Osteocyte (in vitro differentiated cells): ENCODE data around the gene BBS10. TPM values are rescaled to one million over a fixed set of nuclear protein-coding genes. Genes with fewer than 3 reads are reported as not detected.

Source experiments
- DNase-seq: peaks from one replicate; pipeline ENCODE4 v3.0.0; 2021; ENCODE audit warnings: mixed read lengths; ENCODE audit not compliant: unreplicated experiment; ENCODE audit errors: extremely low spot score
- H3K27ac Mint-ChIP-seq: one replicate; pipeline ENCODE4 v1.8.0; 2021; ENCODE audit warnings: mild to moderate bottlenecking, mixed read lengths; ENCODE audit not compliant: unreplicated experiment
- H3K27me3 Mint-ChIP-seq: one replicate; pipeline ENCODE4 v1.8.0; 2021; ENCODE audit warnings: mixed read lengths; ENCODE audit not compliant: unreplicated experiment
- H3K36me3 Mint-ChIP-seq: one replicate; pipeline ENCODE4 v1.8.0; 2021; ENCODE audit warnings: mixed read lengths; ENCODE audit not compliant: unreplicated experiment
- H3K4me1 Mint-ChIP-seq: one replicate; pipeline ENCODE4 v1.8.0; 2021; ENCODE audit warnings: mixed read lengths; ENCODE audit not compliant: unreplicated experiment
- H3K4me3 Mint-ChIP-seq: one replicate; pipeline ENCODE4 v1.8.0; 2021; ENCODE audit warnings: mild to moderate bottlenecking, moderate library complexity, mixed read lengths; ENCODE audit not compliant: unreplicated experiment
- H3K9me3 Mint-ChIP-seq: one replicate; pipeline ENCODE4 v1.8.0; 2021; ENCODE audit warnings: mixed read lengths; ENCODE audit not compliant: unreplicated experiment
- total RNA-seq: library from RNA; stranded (reverse); gene quantifications from 2 replicates; pipeline ENCODE4 v1.2.1, GENCODE V29; 2021
- TF ChIP-seq, protein P1 (sequence below): fragments of 200-600 bp; sonication (generic); IDR thresholded peaks from 2 replicates; pipeline ENCODE4 v1.5.0; 2021; ENCODE audit warnings: antibody characterized with exemption, mild to moderate bottlenecking, moderate library complexity

Gene BBS10
- total RNA-seq, 1 donor from 2014 or later = 10.5 TPM

DNA sequence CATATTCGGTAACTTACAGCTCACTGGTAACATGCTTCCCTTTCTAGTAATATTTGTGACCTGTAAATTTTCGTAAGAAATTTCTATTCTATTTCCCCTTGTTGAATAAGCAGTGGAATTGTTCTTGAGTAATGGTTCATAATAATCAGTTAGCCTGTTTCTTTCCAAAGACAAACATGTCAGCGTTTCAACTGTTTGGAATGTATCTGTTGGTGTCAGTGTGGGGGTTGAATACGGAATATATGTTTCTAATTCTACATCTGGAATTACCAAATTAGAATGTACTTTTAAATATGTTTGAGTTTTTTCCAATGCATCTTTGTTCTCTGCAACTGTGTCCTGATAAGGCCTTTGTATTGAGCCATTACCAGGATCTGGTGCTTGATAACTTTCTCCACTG, 2.0 kb downstream of the BBS10 start:
- TF ChIP-seq, protein P1, sequence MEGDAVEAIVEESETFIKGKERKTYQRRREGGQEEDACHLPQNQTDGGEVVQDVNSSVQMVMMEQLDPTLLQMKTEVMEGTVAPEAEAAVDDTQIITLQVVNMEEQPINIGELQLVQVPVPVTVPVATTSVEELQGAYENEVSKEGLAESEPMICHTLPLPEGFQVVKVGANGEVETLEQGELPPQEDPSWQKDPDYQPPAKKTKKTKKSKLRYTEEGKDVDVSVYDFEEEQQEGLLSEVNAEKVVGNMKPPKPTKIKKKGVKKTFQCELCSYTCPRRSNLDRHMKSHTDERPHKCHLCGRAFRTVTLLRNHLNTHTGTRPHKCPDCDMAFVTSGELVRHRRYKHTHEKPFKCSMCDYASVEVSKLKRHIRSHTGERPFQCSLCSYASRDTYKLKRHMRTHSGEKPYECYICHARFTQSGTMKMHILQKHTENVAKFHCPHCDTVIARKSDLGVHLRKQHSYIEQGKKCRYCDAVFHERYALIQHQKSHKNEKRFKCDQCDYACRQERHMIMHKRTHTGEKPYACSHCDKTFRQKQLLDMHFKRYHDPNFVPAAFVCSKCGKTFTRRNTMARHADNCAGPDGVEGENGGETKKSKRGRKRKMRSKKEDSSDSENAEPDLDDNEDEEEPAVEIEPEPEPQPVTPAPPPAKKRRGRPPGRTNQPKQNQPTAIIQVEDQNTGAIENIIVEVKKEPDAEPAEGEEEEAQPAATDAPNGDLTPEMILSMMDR = no peak
- no peak for DNase-seq
- no peak overlapping the region for H3K4me3 Mint-ChIP-seq

DNA sequence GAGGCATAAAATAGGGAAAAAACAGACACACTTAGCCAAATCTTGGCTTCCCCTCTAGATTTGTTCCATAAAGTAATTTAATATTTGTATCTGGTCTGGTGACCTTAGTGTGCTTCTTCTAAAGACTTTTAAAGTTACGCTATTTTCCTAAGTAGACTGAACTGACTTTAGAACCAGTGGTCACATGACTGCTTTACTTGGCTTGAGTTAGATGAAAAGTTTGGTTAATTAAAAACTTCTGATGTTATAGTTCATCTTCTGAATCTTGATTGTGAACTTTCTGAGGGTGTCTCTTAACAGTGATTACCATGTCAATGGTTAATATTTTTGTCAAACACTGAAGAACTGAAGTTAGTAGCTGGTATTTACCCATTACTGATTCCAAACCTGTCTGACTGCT, 2.6 kb downstream of the BBS10 start:
- TF ChIP-seq, protein P1 = no peak
- H3K27ac Mint-ChIP-seq = no peak overlapping the region
- DNase-seq = no peak
- no peak overlapping the region for H3K4me3 Mint-ChIP-seq
- peaks cover under 1% of the 10 kb centered on the region for H3K9me3 Mint-ChIP-seq
- H3K27me3 Mint-ChIP-seq = no peaks in the 10 kb centered on the region
- peaks cover 29% of the 10 kb centered on the region for H3K4me1 Mint-ChIP-seq
- peaks cover 3% of the 10 kb centered on the region for H3K36me3 Mint-ChIP-seq

More for the DNA sequence above, 2.0 kb downstream of the BBS10 start:
- no peaks in the 10 kb centered on the region for H3K9me3 Mint-ChIP-seq
- peaks cover 3% of the 10 kb centered on the region for H3K36me3 Mint-ChIP-seq
- no peaks in the 10 kb centered on the region for H3K27me3 Mint-ChIP-seq
- no peak overlapping the region for H3K27ac Mint-ChIP-seq
- H3K4me1 Mint-ChIP-seq = peaks cover 29% of the 10 kb centered on the region

DNA sequence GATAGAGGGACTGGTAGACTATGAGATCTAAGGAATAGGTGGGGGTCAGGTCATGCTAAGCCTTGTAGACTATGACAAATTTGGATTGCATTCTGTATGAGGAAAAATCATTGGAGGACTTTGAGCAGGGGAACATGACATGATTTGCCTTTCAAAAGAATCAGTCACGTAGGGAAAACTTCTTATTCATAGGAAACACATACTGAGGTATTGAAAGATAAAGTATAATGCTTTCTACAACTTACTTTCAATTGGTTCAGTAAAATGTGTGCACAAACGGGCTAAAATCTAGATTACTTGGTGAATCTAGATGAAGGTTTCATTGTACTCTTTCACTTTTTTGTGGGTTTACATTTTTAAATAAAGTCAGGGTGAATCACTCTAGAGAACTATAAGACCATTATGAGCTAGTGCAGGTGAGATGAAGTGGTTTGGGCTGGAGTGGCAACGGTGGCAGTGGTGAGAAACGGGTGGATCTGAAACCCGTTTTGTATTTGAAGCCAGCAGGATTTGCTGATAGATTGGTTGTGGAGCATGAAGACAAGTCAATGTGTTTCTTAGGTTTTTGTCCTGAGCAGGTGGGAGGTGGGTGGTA, 6.7 kb downstream of the BBS10 start:
- DNase-seq = no peak
- Mint-ChIP-seq H3K27me3 (no peaks in the 10 kb centered on the region), H3K4me1 (peaks cover 28% of the 10 kb centered on the region), H3K27ac (no peak overlapping the region), H3K36me3 (peaks cover 3% of the 10 kb centered on the region), H3K9me3 (peaks cover 4% of the 10 kb centered on the region), H3K4me3 (no peak overlapping the region)
- TF ChIP-seq, protein P1 = no peak

DNA sequence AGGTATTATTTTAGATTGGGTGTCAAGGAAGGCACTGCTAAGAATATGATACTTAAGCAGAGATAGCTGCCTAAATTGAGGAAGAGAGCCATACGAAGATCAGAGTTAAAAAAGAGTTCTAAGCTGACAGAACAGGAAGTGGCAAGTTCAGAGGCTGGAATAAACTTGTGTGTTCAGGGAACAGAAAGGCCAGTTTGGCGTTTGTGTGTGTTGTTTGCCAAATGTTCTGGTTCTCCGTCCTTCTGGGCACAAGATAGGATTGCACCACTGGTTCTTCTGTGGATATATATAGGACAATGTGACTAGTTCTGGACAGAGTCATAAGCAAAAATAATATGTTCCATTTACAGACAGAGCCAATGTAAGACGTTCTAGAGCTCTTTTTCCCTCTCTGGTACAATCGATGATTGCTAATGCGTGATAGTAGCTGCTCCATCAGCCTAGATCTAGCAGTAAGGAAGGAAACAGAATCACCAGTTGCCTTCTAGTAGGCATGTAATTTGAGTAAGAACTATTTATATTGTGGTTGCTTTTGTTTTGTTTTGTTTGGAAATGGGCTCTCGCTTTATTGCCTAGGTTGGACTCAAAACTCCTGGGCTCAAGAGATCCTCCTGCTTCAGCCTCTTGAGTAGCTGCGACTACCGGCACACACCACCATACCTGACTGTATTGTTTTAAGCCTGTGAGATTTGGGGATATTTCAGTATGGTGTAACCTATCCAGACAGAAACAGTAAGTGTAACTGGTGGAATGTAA, 7.4 kb downstream of the BBS10 start:
- no peak overlapping the region for H3K4me3 Mint-ChIP-seq
- DNase-seq = no peak
- H3K27ac Mint-ChIP-seq = no peak overlapping the region
- TF ChIP-seq, protein P1 = no peak
- no peaks in the 10 kb centered on the region for H3K27me3 Mint-ChIP-seq
- H3K9me3 Mint-ChIP-seq = peaks cover 4% of the 10 kb centered on the region
- H3K36me3 Mint-ChIP-seq = peaks cover 3% of the 10 kb centered on the region
- peaks cover 24% of the 10 kb centered on the region for H3K4me1 Mint-ChIP-seq

DNA sequence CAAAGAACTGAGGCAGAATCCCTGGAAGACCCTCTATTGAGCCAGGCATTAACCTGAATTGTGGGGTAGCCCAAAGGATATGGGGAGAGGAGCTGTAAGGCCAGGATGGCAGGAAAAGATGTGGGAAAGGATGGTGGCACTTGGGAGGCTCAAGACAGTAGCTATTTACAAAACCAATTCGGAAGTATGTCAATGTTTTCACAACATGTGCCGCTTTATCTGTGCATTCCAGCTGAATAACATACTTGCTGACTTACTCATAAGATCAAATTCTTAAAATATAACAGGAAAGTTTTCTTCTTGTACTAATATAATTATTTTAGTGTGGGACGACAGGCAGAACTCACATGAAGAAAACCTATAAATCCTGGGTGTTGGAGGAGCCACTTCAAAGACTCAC, 10.6 kb downstream of the BBS10 start:
- H3K36me3 Mint-ChIP-seq = no peaks in the 10 kb centered on the region
- peaks cover 30% of the 10 kb centered on the region for H3K4me1 Mint-ChIP-seq
- H3K4me3 Mint-ChIP-seq = no peak overlapping the region
- no peaks in the 10 kb centered on the region for H3K27me3 Mint-ChIP-seq
- peaks cover 4% of the 10 kb centered on the region for H3K9me3 Mint-ChIP-seq
- TF ChIP-seq, protein P1 = no peak
- no peak for DNase-seq
- H3K27ac Mint-ChIP-seq = peak overlapping the region; percentile 69
